Measurements from ENCODE around the gene S100A13.

S100A13 gene

GRCh38 chr1:153635872-153636271 lies 8.6 kb upstream of the S100A13 start:
- Histone ChIP-seq H3K79me2 (ENCODE audit: insufficient read depth, low read length) (peaks cover 29% of the 10 kb centered on the region), H3K27me3 (ENCODE audit: low read length) (no peaks in the 10 kb centered on the region), H2AFZ (ENCODE audit: low read depth, low read length, severe bottlenecking) (no peak overlapping the region), H3K36me3 (ENCODE audit: low read length) (peaks cover 30% of the 10 kb centered on the region), H3K9me2 (replicated peaks; ENCODE audit: insufficient read depth, low read length) (no peaks in the 10 kb centered on the region), H3K9me3 (ENCODE audit: insufficient read depth, low read length) (no peaks in the 10 kb centered on the region), H3K9ac (ENCODE audit: low read length) (no peak overlapping the region), H4K20me1 (ENCODE audit: low read depth, low read length) (no peaks in the 10 kb centered on the region), H3F3A (ENCODE audit: insufficient read depth) (peaks cover 17% of the 10 kb centered on the region; the same call in 1 of the 2 replicates), H3K4me3 (ENCODE audit: insufficient read depth, low read length, poor library complexity, severe bottlenecking) (no peak overlapping the region), H3K4me2 (ENCODE audit: low read depth, low read length, poor library complexity, severe bottlenecking) (peak overlapping the region; percentile 83), H3K27ac (ENCODE audit: low read depth, low read length) (no peak overlapping the region)
- no peak for TF ChIP-seq CTCF (IDR thresholded peaks at IDR 0.05; ENCODE audit: insufficient read depth, low read length, poor library complexity, severe bottlenecking)
- TF ChIP-seq EZH2phosphoT487 (conservative IDR thresholded peaks at IDR 0.05; ENCODE audit: low read length): no peak

GRCh38 chr1:153633754-153634665 lies 6.7 kb upstream of the S100A13 start, which contains the start of gene CHTOP:
Gene CHTOP, plus strand, starts transcription at chr1:153634066. Its CDS starts 2,523 bp downstream, at chr1:153636589.
- peak within 1 kb of the TSS; percentile 99 for H3K9ac ChIP-seq (ENCODE audit: low read length)
- H3K4me2 ChIP-seq (ENCODE audit: low read depth, low read length, poor library complexity, severe bottlenecking): peak within 1 kb of the TSS; percentile 83
- peaks cover 17% of the 10 kb centered on the region; the same call in 1 of the 2 replicates for H3F3A ChIP-seq (ENCODE audit: insufficient read depth)
- no peaks in the 10 kb centered on the region for H4K20me1 ChIP-seq (ENCODE audit: low read depth, low read length)
- H3K9me2 ChIP-seq (replicated peaks; ENCODE audit: insufficient read depth, low read length): no peaks in the 10 kb centered on the region
- H3K27ac ChIP-seq (ENCODE audit: low read depth, low read length): peak within 1 kb of the TSS; percentile 99
- TF ChIP-seq EZH2phosphoT487 (conservative IDR thresholded peaks at IDR 0.05; ENCODE audit: low read length) (no peak), CTCF (IDR thresholded peaks at IDR 0.05; ENCODE audit: insufficient read depth, low read length, poor library complexity, severe bottlenecking) (no peak)
- peaks cover 29% of the 10 kb centered on the region for H3K79me2 ChIP-seq (ENCODE audit: insufficient read depth, low read length)
- H3K36me3 ChIP-seq (ENCODE audit: low read length): peaks cover 24% of the 10 kb centered on the region
- H3K4me3 ChIP-seq (ENCODE audit: insufficient read depth, low read length, poor library complexity, severe bottlenecking): peak within 1 kb of the TSS; percentile 99
- peak within 1 kb of the TSS; percentile 31 for H2AFZ ChIP-seq (ENCODE audit: low read depth, low read length, severe bottlenecking)
- H3K9me3 ChIP-seq (ENCODE audit: insufficient read depth, low read length): no peaks in the 10 kb centered on the region
- H3K27me3 ChIP-seq (ENCODE audit: low read length): no peaks in the 10 kb centered on the region

- peak overlapping the region; percentile 43 for H3K4me3 ChIP-seq (ENCODE audit: insufficient read depth, low read length, poor library complexity, severe bottlenecking)
- H3K27me3 ChIP-seq (ENCODE audit: low read length): no peaks in the 10 kb centered on the region
- peaks cover 19% of the 10 kb centered on the region for H3K36me3 ChIP-seq (ENCODE audit: low read length)
- no peak for TF ChIP-seq CTCF (IDR thresholded peaks at IDR 0.05; ENCODE audit: insufficient read depth, low read length, poor library complexity, severe bottlenecking)
- no peak for TF ChIP-seq EZH2phosphoT487 (conservative IDR thresholded peaks at IDR 0.05; ENCODE audit: low read length)
- H3K9me2 ChIP-seq (replicated peaks; ENCODE audit: insufficient read depth, low read length): no peaks in the 10 kb centered on the region
- H3K27ac ChIP-seq (ENCODE audit: low read depth, low read length): no peak overlapping the region
- H3K79me2 ChIP-seq (ENCODE audit: insufficient read depth, low read length): peaks cover 29% of the 10 kb centered on the region
- H3F3A ChIP-seq (ENCODE audit: insufficient read depth): peaks cover 17% of the 10 kb centered on the region; the same call in 1 of the 2 replicates
- no peak overlapping the region for H2AFZ ChIP-seq (ENCODE audit: low read depth, low read length, severe bottlenecking)
- H3K4me2 ChIP-seq (ENCODE audit: low read depth, low read length, poor library complexity, severe bottlenecking): peak overlapping the region; percentile 83
- peak overlapping the region; percentile 18; the same call in 1 of the 2 replicates for H3K9ac ChIP-seq (ENCODE audit: low read length)
- H4K20me1 ChIP-seq (ENCODE audit: low read depth, low read length): no peaks in the 10 kb centered on the region
- H3K9me3 ChIP-seq (ENCODE audit: insufficient read depth, low read length): no peaks in the 10 kb centered on the region
Observed at GRCh38 chr1:153633161-153633753, 6.0 kb upstream of the S100A13 start.
